Smooth muscle cell (in vitro differentiated cells): ENCODE data around the gene PRICKLE4. TPM values are rescaled to one million over a fixed set of nuclear protein-coding genes. Genes with fewer than 3 reads are reported as not detected.

Source experiments
- DNase-seq: peaks from one replicate; lab custom pipeline; 2025; ENCODE audit not compliant: unreplicated experiment; lab: John Stamatoyannopoulos, UW
- H2AFZ ChIP-seq: fragments of 200-600 bp; sonication (generic); 2 replicates; pipeline ENCODE4 v1.6.0; 2016; ENCODE audit warnings: antibody characterized with exemption, low read depth, mild to moderate bottlenecking
- H3F3A ChIP-seq: fragments of 200-600 bp; sonication (generic); 2 replicates; pipeline ENCODE4 v1.6.0; 2017; ENCODE audit warnings: antibody characterized with exemption, low read depth
- H3K27ac ChIP-seq: fragments of 200-600 bp; sonication (generic); 2 replicates; pipeline ENCODE4 v1.5.1; 2016; ENCODE audit warnings: low read depth, mild to moderate bottlenecking
- H3K27me3 ChIP-seq: fragments of 200-600 bp; sonication (generic); 2 replicates; pipeline ENCODE4 v1.6.1; 2016; ENCODE audit warnings: low read depth, mild to moderate bottlenecking
- H3K36me3 ChIP-seq: fragments of 200-600 bp; sonication (generic); 2 replicates; pipeline ENCODE4 v1.5.1; 2016; ENCODE audit warnings: low read depth
- H3K4me1 ChIP-seq: fragments of 200-600 bp; sonication (generic); 2 replicates; pipeline ENCODE4 v1.5.1; 2016; ENCODE audit warnings: low read depth
- H3K4me2 ChIP-seq: fragments of 200-600 bp; sonication (generic); 2 replicates; pipeline ENCODE4 v1.6.0; 2016; ENCODE audit warnings: mild to moderate bottlenecking
- H3K4me3 ChIP-seq: fragments of 200-600 bp; sonication (generic); 2 replicates; pipeline ENCODE4 v1.5.1; 2016; ENCODE audit warnings: mild to moderate bottlenecking
- H3K79me2 ChIP-seq: fragments of 200-600 bp; sonication (generic); 2 replicates; pipeline ENCODE4 v1.6.0; 2016; ENCODE audit warnings: low read depth, mild to moderate bottlenecking
- H3K9ac ChIP-seq: fragments of 200-600 bp; sonication (generic); 2 replicates; pipeline ENCODE4 v1.6.0; 2016; ENCODE audit warnings: low read depth
- H3K9me3 ChIP-seq: fragments of 200-600 bp; sonication (generic); replicated peaks from 2 replicates; pipeline ENCODE4 v1.5.1; 2016; ENCODE audit warnings: low read depth
- H4K20me1 ChIP-seq: fragments of 200-600 bp; sonication (generic); 2 replicates; pipeline ENCODE4 v1.6.0; 2016; ENCODE audit warnings: low read depth
- WGBS: methylation state at CpG from one replicate; pipeline ENCODE4 v1.1.7; 2016; ENCODE audit warnings: low lambda C conversion rate; 5-methylcytosine and 5-hydroxymethylcytosine counted together
- polyA plus RNA-seq: library from polyadenylated mRNA; unstranded; fragments of >200 nt; fragmentation: Nextera tagmentation; extraction: Ambion mirVana; gene quantifications from 2 replicates; pipeline ENCODE4 v1.2.1, GENCODE V29; 2016
- total RNA-seq: library from RNA; depleted of rRNA; stranded (reverse); fragments of >200 nt; gene quantifications from 2 replicates; pipeline ENCODE4 v1.2.3, GENCODE V29; 2014
- TF ChIP-seq, protein P1 (sequence below): fragments of 200-600 bp; sonication (generic); IDR thresholded peaks from 2 replicates; pipeline ENCODE4 v1.5.1; 2017; ENCODE audit warnings: borderline replicate concordance, mild to moderate bottlenecking, antibody characterized with exemption; ENCODE audit not compliant: insufficient read depth, poor library complexity, severe bottlenecking

PRICKLE4 gene
- total and polyA plus RNA-seq, 2 experiments from 2014 or later, result 2.0 TPM; not detected in 1

DNA sequence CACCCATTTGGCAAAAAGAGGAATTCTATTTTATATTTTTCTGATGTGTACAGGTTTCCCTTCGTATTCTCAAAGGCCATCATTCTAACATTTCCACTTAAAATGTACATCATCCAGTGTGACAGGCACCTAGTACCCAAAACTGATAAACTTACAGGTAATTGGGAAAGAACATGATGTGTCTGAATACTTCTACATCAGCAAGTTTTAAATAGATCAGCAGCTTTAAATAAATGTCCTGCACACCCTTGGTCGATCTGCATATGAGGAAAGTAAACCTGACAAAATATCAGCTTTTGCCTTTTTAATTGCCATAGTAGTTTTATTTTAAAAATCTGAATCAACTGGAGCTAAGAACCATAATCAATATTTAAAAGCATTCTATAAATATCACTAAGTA lies 33.4 kb downstream of the PRICKLE4 start:
- TF ChIP-seq, protein P1, sequence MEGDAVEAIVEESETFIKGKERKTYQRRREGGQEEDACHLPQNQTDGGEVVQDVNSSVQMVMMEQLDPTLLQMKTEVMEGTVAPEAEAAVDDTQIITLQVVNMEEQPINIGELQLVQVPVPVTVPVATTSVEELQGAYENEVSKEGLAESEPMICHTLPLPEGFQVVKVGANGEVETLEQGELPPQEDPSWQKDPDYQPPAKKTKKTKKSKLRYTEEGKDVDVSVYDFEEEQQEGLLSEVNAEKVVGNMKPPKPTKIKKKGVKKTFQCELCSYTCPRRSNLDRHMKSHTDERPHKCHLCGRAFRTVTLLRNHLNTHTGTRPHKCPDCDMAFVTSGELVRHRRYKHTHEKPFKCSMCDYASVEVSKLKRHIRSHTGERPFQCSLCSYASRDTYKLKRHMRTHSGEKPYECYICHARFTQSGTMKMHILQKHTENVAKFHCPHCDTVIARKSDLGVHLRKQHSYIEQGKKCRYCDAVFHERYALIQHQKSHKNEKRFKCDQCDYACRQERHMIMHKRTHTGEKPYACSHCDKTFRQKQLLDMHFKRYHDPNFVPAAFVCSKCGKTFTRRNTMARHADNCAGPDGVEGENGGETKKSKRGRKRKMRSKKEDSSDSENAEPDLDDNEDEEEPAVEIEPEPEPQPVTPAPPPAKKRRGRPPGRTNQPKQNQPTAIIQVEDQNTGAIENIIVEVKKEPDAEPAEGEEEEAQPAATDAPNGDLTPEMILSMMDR, result no peak
- H3F3A ChIP-seq, result no peaks in the 10 kb centered on the region

DNA sequence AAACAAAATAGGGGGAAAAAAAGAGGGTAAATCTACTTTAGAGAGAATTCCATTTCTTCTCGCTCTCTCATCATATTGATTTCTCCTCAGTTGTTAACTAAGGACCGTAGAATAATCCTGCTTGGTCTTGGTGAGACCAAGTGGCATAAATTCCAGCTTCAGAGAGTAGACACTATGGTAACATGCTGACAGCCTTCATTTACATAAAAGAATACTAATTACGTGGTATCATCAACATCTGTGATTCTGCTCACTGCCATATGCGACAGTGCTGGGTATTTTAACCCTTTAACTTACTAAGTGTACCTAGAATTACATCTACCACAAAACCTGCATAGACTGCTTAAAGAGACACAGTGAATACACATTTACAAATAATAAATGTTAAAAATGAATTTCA lies 34.0 kb downstream of the PRICKLE4 start:
- H3K79me2 ChIP-seq, result no peaks in the 10 kb centered on the region
- H2AFZ ChIP-seq, result no peak overlapping the region
- no peaks in the 10 kb centered on the region for H3K27me3 ChIP-seq
- H3K4me1 ChIP-seq, result no peaks in the 10 kb centered on the region
- H3F3A ChIP-seq, result no peaks in the 10 kb centered on the region
- no peaks in the 10 kb centered on the region for H3K36me3 ChIP-seq
- H3K9ac ChIP-seq, result no peak overlapping the region
- no peak overlapping the region for H3K27ac ChIP-seq
- H4K20me1 ChIP-seq, result no peaks in the 10 kb centered on the region
- no peak overlapping the region for H3K4me2 ChIP-seq
- H3K4me3 ChIP-seq, result no peak overlapping the region
- no peak for DNase-seq
- WGBS, result 91% methylated on average over 4 of the region's 4 CpGs
- H3K9me3 ChIP-seq, result no peaks in the 10 kb centered on the region
- TF ChIP-seq, protein P1, result no peak

More for the DNA sequence above, 33.4 kb downstream of the PRICKLE4 start:
- no peak overlapping the region for H3K4me2 ChIP-seq
- no peaks in the 10 kb centered on the region for H3K27me3 ChIP-seq
- no peak overlapping the region for H2AFZ ChIP-seq
- no peak overlapping the region for H3K27ac ChIP-seq
- H3K4me1 ChIP-seq, result no peaks in the 10 kb centered on the region
- H3K4me3 ChIP-seq, result no peak overlapping the region
- WGBS, result 95% methylated on average over 2 of the region's 2 CpGs
- no peaks in the 10 kb centered on the region for H3K79me2 ChIP-seq
- H3K9me3 ChIP-seq, result no peaks in the 10 kb centered on the region
- H3K36me3 ChIP-seq, result no peaks in the 10 kb centered on the region
- no peak overlapping the region for H3K9ac ChIP-seq
- H4K20me1 ChIP-seq, result no peaks in the 10 kb centered on the region
- no peak for DNase-seq

DNA sequence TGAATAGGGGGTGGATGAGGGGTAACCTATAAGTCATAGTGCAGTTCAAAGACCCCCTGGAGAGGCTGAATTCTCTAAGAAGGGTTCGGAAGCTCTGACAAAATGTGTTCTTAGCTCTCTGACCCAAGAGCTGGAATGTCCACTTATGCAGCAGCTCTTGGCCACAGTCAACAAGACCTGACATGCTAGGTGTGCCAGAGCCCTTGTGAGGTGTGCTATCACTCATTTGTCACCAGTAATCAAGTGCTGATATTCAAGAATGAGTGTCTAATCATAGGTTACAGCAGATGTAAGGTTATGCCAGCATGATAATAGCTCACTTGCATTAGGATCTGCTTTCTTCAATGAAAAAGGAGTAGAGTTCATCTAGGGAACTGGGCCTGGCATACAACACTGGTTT lies 35.0 kb downstream of the PRICKLE4 start:
- Histone ChIP-seq H3K4me3 (no peak overlapping the region), H3K79me2 (no peaks in the 10 kb centered on the region), H3K4me1 (no peaks in the 10 kb centered on the region), H3K36me3 (no peaks in the 10 kb centered on the region), H3K27ac (no peak overlapping the region), H3F3A (no peaks in the 10 kb centered on the region), H4K20me1 (no peaks in the 10 kb centered on the region), H3K4me2 (no peak overlapping the region), H2AFZ (no peak overlapping the region), H3K27me3 (no peaks in the 10 kb centered on the region), H3K9me3 (no peaks in the 10 kb centered on the region), H3K9ac (no peak overlapping the region)
- TF ChIP-seq, protein P1, result no peak
- 84% methylated on average over 1 of the region's 1 CpG for WGBS
- no peak for DNase-seq

DNA sequence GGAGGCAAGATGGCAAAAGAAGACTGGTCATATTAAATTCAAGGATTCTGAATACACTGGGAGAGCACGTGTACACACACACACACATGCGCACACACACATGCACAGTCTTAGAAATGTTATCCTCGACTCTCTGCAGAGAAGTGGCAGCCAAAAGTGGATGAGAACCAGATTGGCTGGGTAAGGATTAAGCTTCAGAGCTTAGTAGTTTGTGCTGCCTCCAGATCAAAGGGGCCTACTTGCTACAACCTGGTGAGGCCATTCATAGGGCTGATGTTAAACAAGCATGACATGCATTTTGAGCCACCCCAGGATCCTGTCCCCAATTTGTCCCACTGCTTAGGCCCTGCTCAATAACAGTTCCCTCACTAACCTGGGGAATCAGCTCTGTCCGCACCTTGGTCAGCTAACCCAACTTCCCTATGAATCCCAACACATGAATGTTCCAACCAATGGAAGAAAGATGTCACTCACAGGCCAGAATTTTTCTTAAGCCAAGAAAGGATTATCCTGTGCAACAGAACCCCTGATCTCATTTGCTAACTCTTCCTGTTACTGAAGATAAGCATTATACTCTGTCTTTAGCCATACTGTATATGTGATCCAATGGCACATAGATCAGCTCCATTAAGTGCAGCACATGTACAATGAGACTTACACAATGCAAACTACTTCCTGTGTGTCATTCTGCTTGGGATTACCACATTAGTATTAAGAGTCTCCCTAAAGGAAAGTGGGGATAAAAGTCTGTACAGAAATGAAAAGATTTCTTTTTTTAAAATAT lies 37.9 kb downstream of the PRICKLE4 start:
- TF ChIP-seq, protein P1, result no peak
- no peak overlapping the region for H3K4me2 ChIP-seq
- no peak for DNase-seq
- H3K36me3 ChIP-seq, result no peaks in the 10 kb centered on the region
- no peak overlapping the region for H3K9ac ChIP-seq
- no peaks in the 10 kb centered on the region for H3K9me3 ChIP-seq
- H3K4me1 ChIP-seq, result no peaks in the 10 kb centered on the region
- no peak overlapping the region for H3K4me3 ChIP-seq
- no peak overlapping the region for H2AFZ ChIP-seq
- no peaks in the 10 kb centered on the region for H4K20me1 ChIP-seq
- no peak overlapping the region for H3K27ac ChIP-seq
- H3K79me2 ChIP-seq, result no peaks in the 10 kb centered on the region
- H3K27me3 ChIP-seq, result no peaks in the 10 kb centered on the region
- H3F3A ChIP-seq, result no peaks in the 10 kb centered on the region
- 87% methylated on average over 4 of the region's 4 CpGs for WGBS
